ENCODE results near the gene ADGRD1.
"Not testable (repeated sequence)": the region's sequence is repeated elsewhere in the genome, so short reads cannot be mapped to it uniquely, and the experiment has no call there.

Gene ADGRD1

DNA sequence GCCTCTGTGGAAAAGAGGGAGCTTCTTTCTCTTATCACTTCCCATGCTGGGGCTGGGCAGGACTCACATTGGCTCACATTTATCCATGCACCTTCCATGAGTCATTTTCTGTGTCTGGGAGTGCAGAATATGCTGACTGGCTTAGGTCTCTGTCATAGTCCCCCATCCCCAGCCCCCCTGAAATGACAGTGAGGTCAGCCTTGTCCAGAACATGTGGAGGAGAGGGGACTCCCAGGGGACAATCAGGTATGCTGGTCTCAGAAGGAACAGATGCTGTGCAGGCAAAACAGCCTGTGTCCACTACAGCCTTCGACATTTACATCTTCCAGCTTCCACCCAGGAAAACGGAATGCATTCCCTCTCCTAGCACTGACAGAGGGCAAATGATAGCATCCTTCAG is 35.0 kb downstream of the ADGRD1 start:
- no peak for DNase-seq

DNA sequence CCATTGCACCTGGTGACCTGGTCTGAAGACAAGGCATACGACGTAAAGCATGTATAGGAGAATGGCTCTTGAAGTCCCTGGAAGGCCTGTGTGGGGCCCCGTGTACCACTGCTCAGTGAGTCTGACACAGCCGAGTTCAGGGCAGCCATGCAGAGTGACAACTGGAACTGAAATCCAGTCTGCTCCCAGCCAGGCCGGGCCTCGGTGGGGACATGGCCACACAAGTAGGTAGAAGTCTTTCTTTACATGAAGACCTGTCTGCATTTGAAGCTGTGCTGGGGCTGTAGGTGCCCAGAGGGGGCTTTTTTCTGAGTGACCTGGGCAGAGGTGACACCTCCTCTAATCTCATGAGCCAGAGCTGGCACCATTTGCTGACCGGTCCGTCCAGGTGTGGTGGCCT is 35.7 kb downstream of the ADGRD1 start:
- DNase-seq, result no peak

DNA sequence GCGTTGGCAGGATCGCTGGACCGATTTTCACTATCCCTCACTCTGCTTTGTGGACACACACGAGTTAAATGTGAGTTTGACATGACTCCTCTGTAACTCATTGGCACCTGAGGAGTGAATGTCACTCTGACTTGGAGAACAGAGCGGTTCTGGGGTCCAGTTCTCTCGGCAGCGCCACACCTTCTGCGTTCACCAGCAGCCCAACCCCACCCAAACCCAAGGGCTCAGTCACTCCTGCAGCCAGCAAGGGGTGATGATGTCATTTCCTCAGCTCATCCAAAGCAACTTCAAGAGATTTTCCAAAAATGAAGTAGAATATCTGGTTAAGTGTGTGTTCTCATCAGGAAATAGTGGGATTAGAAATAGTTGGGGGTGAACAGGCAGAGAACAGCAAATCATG is 36.3 kb downstream of the ADGRD1 start:
- DNase-seq, result no peak

DNA sequence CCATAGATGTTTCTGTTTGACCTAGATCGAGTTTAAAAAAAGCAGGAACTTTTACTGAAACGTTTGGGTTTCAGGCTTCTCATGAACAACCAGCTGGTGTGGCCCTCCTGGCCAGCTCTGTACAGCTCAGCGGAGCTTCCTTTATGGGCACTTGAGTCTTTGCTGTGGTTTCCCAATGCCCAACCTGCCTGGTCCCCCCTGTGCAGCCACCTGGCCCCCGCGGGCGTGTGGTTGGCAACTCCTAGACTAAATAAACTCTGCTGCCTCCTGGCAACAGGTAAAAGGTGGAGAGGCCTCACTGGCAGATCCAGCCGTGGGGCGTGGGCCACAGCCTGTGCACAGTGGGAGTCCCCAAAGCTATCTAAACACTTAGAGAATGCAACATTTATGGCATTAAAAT is 38.7 kb downstream of the ADGRD1 start:
- no peak for DNase-seq

GRCh38 chr12:130992979-130993538 is 39.4 kb downstream of the ADGRD1 start:
- no peak for DNase-seq

DNA sequence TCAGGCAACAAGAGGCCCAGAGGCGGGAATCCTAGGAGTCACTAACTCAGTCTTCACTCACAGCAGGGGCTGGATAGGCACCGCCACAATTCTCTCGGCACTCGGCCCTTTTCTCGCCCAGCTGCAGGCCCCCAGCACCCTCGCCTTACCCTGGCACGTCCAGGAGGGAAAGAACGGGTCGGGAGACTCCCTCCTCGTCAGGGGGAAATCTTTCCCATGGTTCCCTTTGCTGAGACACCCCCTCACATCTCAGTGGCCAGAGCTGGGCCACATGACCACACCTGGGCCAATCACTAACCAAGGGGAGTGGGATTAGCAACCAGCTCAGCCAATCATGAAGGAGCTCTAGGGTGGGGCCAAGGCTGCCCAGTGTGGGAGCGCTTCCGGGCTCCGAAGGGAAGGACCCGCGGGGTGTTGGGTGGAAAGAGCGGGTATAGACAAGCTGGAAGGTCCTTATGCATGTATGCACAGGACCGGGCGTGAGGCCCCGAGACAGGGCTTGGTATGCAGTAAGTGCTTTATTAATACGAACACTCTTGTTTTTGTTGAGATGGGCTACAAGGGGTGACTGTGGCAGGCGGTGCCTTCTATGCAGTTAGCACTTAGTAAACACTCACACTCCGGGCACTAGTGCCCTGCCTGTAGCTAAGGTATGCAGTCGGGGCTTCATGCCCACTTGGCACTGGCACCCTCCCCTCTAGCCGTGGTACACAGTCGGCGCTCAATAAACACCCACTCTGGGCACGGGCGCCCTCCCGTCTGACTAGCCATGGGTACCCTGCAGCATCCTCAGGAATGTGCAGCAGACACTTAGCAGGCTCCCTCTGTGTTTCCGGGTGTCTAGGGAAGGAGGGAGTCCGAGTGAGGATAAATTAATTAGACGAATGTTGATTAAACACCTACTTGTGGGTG is 40.3 kb downstream of the ADGRD1 start:
- DNase-seq, result no peak

DNA sequence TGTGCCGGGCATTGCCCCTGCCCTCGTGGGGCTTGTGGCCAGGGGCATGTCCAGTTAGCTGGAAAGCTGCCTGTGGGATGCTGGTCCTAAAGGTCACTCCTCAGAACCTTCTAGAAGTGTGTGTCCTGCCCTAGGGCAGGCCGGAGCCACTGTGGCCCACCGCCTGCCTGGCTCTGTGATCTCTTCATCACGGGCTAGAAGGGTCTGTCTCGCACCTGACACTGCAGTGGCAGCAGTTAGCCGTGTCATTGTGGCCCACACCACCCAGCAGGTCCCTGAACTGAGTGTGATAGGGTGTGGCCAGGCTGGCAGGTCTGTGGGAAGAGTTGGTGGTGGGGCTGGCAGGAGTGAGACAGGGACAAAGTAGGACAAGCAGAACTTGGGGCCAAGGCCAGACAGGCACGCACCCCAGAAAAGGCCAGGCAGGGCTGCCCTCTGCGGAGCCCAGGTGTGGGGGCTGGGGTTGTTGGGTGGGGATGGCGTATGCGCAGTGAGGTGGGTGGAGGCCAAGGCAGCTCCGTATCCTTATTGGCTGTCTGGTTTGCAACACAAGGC is 41.2 kb downstream of the ADGRD1 start:
- no peak for DNase-seq

DNA sequence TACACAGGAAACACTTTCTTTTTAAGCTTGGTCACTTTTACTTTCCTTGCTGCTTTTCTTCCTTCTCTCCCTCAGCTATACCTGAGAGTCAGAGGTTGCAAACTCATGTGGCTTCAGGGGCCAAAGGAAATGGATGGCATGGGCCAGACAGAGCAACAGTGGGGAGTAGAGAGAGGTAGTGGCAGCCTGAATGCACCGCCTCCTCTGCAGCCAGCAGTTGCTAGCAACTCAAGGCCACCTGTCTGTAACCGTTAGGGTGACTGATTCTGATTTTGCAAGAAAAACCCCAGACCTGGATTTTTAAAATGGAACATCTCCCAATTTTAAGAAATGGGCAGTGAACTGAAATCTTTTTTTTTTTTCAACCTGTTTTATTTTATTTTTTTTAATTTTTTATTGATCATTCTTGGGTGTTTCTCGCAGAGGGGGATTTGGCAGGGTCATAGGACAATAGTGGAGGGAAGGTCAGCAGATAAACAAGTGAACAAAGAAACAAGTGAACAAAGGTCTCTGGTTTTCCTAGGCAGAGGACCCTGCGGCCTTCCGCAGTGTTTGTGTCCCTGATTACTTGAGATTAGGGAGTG is 41.8 kb downstream of the ADGRD1 start:
- DNase-seq, result not testable (repeated sequence)

- no peak for DNase-seq
These were observed 44.4 kb downstream of the ADGRD1 start for GRCh38 chr12:130998136-130998535.

GRCh38 chr12:131000000-131000486 is 46.3 kb downstream of the ADGRD1 start:
- DNase-seq, result no peak

GRCh38 chr12:131001493-131001892 is 47.8 kb downstream of the ADGRD1 start:
- no peak for DNase-seq

DNA sequence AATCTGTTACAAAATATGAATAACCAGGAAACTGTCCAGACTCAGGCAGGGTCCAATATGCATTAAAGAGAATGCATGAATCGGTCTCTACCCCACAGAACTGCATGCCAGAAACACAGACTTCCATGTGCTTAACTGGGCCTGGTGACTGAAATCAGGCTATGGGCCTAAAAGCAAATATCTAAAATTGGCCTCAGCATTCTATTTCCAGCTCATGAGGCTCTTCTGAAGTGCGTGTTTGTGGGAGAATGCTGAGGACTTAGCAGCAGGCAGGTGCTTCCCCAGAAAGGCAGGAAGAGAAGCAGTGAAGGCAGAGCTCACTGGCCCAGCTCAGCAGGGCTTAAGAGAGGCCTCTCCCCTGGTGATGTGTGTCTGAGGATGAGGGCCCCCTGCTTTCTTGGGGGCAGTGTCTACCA is 48.5 kb downstream of the ADGRD1 start:
- DNase-seq, result no peak

DNA sequence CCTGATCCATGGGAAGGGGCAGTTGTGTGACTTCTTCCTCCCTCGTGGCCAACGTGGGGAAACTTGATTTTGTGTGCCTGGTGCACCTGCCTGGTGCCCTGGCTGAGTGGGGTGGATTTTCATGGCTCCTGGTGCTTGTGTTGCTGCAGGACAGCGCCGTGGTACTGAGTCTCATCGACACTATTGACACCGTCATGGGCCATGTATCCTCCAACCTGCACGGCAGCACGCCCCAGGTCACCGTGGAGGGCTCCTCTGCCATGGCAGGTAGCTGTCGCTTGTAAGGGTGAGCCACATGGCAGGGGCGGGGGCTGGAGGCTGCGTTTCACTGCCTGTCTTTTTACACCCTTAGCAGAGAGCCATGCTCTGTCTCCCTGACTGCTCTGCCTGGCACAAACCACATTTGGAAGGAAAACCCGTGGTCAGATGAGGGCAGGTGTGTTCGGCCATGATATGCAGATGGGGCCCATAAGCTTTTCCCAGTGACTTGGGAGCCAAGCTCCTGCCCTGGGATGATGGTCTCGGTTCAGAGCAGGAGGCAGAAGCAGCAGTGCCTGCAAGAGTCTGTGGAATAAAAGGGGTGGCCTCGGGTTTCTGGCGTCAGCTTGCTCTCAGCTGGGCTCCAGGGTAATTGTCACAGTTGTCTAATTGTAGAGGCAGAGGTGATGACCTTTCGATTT is 49.5 kb downstream of the ADGRD1 start:
- no peak for DNase-seq

- no peak for DNase-seq
These were observed 50.0 kb downstream of the ADGRD1 start for GRCh38 chr12:131003716-131004045.

GRCh38 chr12:131004166-131004565 is 50.5 kb downstream of the ADGRD1 start:
- DNase-seq, result no peak

DNA sequence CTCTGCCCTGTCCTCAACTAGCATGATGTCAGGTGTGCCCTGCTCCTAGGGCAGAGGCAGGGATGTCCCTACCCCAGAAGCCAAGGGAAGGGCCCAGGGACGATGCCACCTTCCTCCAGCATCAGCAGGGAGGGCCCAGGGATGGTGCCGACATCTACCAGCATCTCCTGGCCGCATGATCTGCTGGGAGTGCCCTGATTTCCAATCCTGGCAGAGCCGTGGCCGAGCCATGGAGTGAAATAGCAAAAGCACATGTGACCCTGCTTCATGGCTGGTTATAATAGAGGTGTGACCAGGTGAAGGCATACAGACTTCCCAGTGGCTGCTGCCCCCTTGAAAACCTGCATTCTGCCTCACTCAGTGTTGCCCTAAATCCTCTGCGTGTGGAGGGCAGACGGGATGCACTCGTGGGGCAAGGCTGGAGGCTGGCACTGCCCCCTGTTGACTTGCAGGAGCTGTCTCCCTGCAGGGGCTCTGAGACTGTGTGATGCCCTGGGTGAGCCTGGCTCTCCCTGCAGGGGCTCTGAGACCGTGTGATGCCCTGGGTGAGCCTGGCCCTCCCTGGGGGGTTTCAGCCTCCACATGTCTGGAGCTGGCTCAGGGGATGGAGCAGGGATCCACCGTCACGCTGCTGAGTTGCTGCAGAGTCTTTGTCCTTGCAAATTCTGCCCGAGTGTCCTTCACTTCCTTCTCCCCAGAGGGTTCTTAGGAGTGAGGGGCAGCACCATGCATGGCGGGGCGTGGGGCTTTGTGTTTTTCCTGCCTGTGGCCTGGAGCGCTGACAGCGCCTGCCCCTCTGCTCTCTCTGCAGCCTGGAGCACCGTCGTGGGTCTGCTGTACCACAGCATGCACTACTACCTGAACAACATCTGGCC is 51.7 kb downstream of the ADGRD1 start:
- no peak for DNase-seq

DNA sequence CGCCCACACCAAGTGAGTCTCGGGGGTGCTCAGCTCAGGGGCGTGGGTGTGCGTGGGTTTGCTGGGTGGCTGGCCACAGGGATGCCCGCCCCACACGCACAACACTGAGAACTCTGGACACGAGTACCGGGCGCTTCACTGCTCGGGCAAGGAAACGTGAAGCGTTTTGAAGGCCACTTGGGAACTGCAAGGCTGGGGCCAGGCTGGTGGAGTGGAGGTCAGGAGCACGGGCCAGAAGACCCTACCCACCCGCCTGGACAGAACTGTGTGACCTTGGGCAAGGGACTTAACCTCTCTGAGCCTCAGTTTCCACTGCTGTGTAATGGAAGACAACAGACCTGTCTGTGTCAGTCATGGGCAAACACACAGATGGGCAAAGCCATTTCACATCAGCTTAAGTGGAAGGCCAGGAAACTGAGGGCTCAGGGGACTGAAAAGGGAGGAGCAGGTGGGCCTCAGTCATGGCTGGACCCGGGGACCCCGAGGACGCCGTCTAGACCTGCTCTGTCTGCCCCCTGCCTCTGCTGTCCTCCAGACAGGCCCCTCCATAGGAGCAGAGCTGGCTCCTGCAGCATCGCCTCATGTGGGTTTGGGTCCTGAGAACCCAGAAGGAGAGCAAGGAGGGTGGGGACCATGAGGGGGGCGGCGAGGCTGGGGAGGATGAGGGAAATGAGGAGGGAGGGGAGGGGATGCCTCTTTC is 52.5 kb downstream of the ADGRD1 start:
- DNase-seq, result no peak

- DNase-seq, result no peak
These were observed 53.5 kb downstream of the ADGRD1 start for GRCh38 chr12:131007031-131007739.

GRCh38 chr12:131007740-131008117 is 54.0 kb downstream of the ADGRD1 start:
- no peak for DNase-seq

GRCh38 chr12:131008131-131008912 is 54.6 kb downstream of the ADGRD1 start:
- no peak for DNase-seq

All from stimulated activated CD4-positive, alpha-beta T cell treated with anti-CD3 and anti-CD28 coated beads, Interleukin-2, amount 100 ng/mL, for 48 hours (primary cell).